Subcutaneous adipose tissue (tissue), 4 donors: ENCODE measurements around the gene LARGE1. TPM values are rescaled to one million over a fixed set of nuclear protein-coding genes. Genes with fewer than 3 reads are reported as not detected.

Experiments used
- CTCF ChIP-seq: fragments of 450-650 bp; IDR thresholded peaks from one replicate; pipeline ENCODE4 v1.5.1; 2016; ENCODE audit warnings: low read depth, mild to moderate bottlenecking, control low read depth, antibody characterized with exemption, moderate library complexity
- total RNA-seq, 4 donors: library from RNA; depleted of rRNA; stranded (reverse); fragments of >200 nt; gene quantifications; one replicate each; pipeline ENCODE4 v1.1.0, GENCODE V29; 2016

The LARGE1 gene
- total RNA-seq, 4 donors from 2014 or later: 19.4 to 28.8 (median 22.1) TPM

DNA sequence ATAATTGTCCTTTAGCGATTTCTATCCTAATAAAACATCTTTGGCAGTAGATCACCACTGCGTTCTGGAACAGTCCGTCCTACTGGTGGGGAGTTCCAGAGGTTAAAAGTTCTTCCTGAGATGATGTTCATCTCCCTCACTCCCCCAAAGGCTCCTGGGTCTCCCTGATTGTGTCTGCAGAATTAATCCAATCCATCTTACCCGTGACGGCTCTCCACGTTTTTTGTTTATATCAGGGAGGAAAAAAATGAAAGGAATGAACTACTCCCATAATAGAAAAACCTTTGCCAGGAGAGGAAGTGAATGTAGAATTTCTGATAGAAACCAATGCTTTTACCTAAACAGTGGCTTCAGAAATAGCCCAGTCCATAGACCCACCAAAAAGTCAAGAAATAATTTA is 81.6 kb downstream of the LARGE1 start:
- TF ChIP-seq CTCF: no peak

DNA sequence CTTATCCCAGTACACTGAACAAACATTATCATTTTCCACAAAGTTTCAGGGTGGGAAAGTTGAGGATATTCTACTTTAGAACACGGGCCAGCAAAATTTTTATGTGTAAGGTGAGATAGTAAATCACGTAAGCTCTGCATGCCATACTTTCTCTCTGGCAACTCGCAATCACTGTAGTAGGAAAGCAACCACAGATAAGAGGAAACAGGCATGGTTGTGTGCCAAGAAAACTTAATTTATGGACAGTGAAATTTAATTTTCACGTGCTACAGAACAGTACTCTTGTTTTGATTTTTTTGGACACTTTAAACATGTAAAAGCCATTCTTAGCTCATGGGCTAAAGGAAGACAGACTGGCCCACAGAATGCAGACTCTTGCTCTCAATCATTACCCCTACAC is 82.5 kb downstream of the LARGE1 start:
- TF ChIP-seq CTCF: no peak

GRCh38 chr22:33835265-33835664 is 85.0 kb downstream of the LARGE1 start:
- TF ChIP-seq CTCF: no peak

GRCh38 chr22:33832558-33833151 is 87.6 kb downstream of the LARGE1 start:
- TF ChIP-seq CTCF: no peak

DNA sequence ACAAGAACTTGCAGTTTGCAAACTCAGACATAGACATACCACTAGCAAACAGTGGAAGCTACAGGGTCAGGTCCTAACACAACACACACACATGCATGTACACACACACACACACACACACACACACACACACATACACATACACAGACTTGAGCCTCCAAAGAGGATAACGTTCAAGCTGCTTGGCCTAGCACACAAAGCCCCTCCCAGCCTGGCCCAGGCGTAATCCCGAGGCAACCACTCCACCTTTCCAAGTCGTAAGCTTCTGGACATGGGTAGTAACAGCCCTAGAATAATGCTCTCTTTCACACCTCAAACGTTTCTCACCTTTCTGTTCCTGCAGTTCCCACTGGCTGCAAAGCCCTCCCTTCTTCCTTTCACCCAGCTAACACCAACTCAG is 88.6 kb downstream of the LARGE1 start:
- no peak for TF ChIP-seq CTCF

DNA sequence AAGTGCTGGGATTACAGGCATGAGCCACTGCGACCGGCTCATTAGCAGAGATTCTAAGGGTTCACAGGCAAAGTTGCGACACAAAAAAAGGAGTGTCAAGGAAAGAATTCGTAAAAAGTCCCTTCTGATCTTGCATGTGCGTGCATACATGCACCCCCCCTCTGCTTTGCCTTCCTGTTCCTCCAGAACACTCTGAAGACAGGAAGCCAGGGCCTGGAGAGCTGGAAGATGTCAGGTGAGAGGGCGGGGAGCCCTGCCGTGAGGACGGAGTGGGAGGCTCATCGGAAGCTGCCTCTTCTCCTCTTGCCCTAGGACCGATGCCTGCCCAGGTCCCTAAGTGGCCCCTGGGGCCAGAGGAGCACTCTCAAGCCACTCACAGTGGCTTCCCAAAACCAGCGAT is 89.1 kb downstream of the LARGE1 start:
- no peak for TF ChIP-seq CTCF

DNA sequence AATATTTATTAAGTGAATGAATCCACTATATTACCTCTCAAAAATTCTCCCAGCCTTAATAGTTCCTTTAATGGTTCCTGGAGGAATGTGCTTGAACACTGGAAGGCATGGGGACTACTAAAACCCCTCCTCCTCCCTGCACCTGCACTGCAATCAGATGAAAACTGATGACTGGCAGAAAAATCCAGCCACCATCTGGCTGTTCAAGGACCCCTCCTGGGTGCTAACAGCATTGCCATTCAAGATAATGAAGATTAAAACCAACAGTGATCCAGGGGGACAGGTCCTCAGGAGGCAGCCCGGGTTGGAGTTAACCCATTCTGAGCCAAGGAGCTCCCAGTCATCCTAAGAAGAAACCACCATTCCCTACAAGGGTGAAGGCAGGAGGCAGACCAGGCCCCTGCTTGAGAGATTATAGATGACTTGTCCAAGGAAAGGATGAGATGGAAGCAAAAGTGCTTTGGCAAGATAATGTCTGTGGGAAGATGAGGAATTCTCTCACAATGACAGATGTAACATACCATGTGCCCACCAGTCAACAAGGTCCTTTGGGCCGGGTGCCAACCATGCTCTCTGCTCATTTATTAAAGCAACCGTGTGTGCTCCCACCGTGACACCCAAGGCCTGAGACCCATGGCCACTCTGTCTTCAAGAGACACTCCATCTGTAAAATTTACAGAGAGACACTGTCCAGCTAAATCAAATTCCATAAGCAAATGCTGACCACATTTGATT is 90.6 kb downstream of the LARGE1 start:
- no peak for TF ChIP-seq CTCF
